ENCODE results near the gene PPP1R14C. TPM values are rescaled to one million over a fixed set of nuclear protein-coding genes. Genes with fewer than 3 reads are reported as not detected.

Gene PPP1R14C
- polyA plus RNA-seq, 3 donors, result 0.11 TPM; not detected in 2

- H3K27me3 Mint-ChIP-seq (ENCODE audit: low read depth in 3 of 3), result peaks cover 6 to 11% (median 10%) of the 10 kb centered on the region in 3 donors
- intact Hi-C loops (cut with micrococcal nuclease), result no loop called here
These were observed 42.9 kb upstream of the PPP1R14C start for GRCh38 chr6:150099953-150100352.

GRCh38 chr6:150100745-150101144 lies 42.1 kb upstream of the PPP1R14C start:
- no peak overlapping the region for H3K4me3 ChIP-seq (replicated peaks in 1 of 3; ENCODE audit: low read depth in 2 of 3, low read length in 3 of 3)
- H3K36me3 ChIP-seq (replicated peaks in 1 of 2; ENCODE audit: control insufficient read depth in 1 of 2, insufficient read depth in 2 of 2, low read length in 2 of 2), result no peaks in the 10 kb centered on the region
- no peak overlapping the region for H3K9ac ChIP-seq (ENCODE audit: insufficient read depth, low read length, poor library complexity, severe bottlenecking)
- H3K4me1 ChIP-seq (ENCODE audit: control insufficient read depth in 1 of 2, insufficient read depth in 2 of 2, low read length in 2 of 2), result no peaks in the 10 kb centered on the region
- no peaks in the 10 kb centered on the region for H3K27me3 ChIP-seq (ENCODE audit: control insufficient read depth in 2 of 2, insufficient read depth in 2 of 2, low read length in 2 of 2)
- peaks cover 1 to 14% (median 6%) of the 10 kb centered on the region in 3 donors for H3K27me3 Mint-ChIP-seq (ENCODE audit: low read depth in 3 of 3)
- H3K9me3 ChIP-seq (replicated peaks in 1 of 2; ENCODE audit: control insufficient read depth in 1 of 2, insufficient read depth in 1 of 2, low read length in 2 of 2), result no peaks in the 10 kb centered on the region
- H4K20me1 ChIP-seq (ENCODE audit: insufficient read depth, low read length), result no peaks in the 10 kb centered on the region
- TF ChIP-seq, protein P1, sequence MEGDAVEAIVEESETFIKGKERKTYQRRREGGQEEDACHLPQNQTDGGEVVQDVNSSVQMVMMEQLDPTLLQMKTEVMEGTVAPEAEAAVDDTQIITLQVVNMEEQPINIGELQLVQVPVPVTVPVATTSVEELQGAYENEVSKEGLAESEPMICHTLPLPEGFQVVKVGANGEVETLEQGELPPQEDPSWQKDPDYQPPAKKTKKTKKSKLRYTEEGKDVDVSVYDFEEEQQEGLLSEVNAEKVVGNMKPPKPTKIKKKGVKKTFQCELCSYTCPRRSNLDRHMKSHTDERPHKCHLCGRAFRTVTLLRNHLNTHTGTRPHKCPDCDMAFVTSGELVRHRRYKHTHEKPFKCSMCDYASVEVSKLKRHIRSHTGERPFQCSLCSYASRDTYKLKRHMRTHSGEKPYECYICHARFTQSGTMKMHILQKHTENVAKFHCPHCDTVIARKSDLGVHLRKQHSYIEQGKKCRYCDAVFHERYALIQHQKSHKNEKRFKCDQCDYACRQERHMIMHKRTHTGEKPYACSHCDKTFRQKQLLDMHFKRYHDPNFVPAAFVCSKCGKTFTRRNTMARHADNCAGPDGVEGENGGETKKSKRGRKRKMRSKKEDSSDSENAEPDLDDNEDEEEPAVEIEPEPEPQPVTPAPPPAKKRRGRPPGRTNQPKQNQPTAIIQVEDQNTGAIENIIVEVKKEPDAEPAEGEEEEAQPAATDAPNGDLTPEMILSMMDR (IDR thresholded peaks at IDR 0.05), result no peak
- H3K79me2 ChIP-seq (ENCODE audit: insufficient read depth, low read length), result no peaks in the 10 kb centered on the region
- 99% methylated on average over 19 of the region's 19 CpGs for WGBS (ENCODE audit: insufficient coverage)
- no peaks in the 10 kb centered on the region for H3K4me1 Mint-ChIP-seq
- intact Hi-C loops (cut with micrococcal nuclease), result no loop called here
- H3K4me2 ChIP-seq (replicated peaks; ENCODE audit: extremely low read depth, low read length, poor library complexity, severe bottlenecking), result no peak overlapping the region
- H3K36me3 Mint-ChIP-seq, result no peaks in the 10 kb centered on the region
- DNase-seq, result no peak
- H2AFZ ChIP-seq (ENCODE audit: insufficient read depth, low read depth, low read length, poor library complexity, severe bottlenecking), result no peak overlapping the region
- H3K27ac Mint-ChIP-seq, result no peak overlapping the region
- peaks cover 0 to 6% (median under 1%) of the 10 kb centered on the region in 7 donors for H3K9me3 Mint-ChIP-seq
- peak overlapping the region in 1 of 2 donors; percentile 43 for H3K4me3 Mint-ChIP-seq
- H3K27ac ChIP-seq (ENCODE audit: low read depth in 1 of 2, low read length in 2 of 2), result no peak overlapping the region

More at GRCh38 chr6:150099953-150100352, 42.9 kb upstream of the PPP1R14C start:
- Histone ChIP-seq H3K4me1 (ENCODE audit: control insufficient read depth in 1 of 2, insufficient read depth in 2 of 2, low read length in 2 of 2) (no peaks in the 10 kb centered on the region), H3K79me2 (ENCODE audit: insufficient read depth, low read length) (no peaks in the 10 kb centered on the region), H4K20me1 (ENCODE audit: insufficient read depth, low read length) (no peaks in the 10 kb centered on the region), H3K4me2 (replicated peaks; ENCODE audit: extremely low read depth, low read length, poor library complexity, severe bottlenecking) (no peak overlapping the region), H3K4me3 (replicated peaks in 1 of 3; ENCODE audit: low read depth in 2 of 3, low read length in 3 of 3) (no peak overlapping the region), H3K9me3 (replicated peaks in 1 of 2; ENCODE audit: control insufficient read depth in 1 of 2, insufficient read depth in 1 of 2, low read length in 2 of 2) (no peaks in the 10 kb centered on the region), H2AFZ (ENCODE audit: insufficient read depth, low read depth, low read length, poor library complexity, severe bottlenecking) (no peak overlapping the region), H3K27me3 (ENCODE audit: control insufficient read depth in 2 of 2, insufficient read depth in 2 of 2, low read length in 2 of 2) (no peaks in the 10 kb centered on the region), H3K27ac (ENCODE audit: low read depth in 1 of 2, low read length in 2 of 2) (no peak overlapping the region), H3K9ac (ENCODE audit: insufficient read depth, low read length, poor library complexity, severe bottlenecking) (no peak overlapping the region), H3K36me3 (replicated peaks in 1 of 2; ENCODE audit: control insufficient read depth in 1 of 2, insufficient read depth in 2 of 2, low read length in 2 of 2) (no peaks in the 10 kb centered on the region)
- no peak for DNase-seq
- TF ChIP-seq, protein P1 (IDR thresholded peaks at IDR 0.05), result no peak
- Mint-ChIP-seq H3K4me3 (no peak overlapping the region), H3K36me3 (no peaks in the 10 kb centered on the region), H3K27ac (no peak overlapping the region), H3K4me1 (no peaks in the 10 kb centered on the region), H3K9me3 (peaks cover 0 to 6% (median 0%) of the 10 kb centered on the region in 7 donors)
- 100% methylated on average over 1 of the region's 11 CpGs for WGBS (ENCODE audit: insufficient coverage)
